Body of pancreas (tissue), 4 donors: ENCODE data around the gene PHPT1. TPM values are rescaled to one million over a fixed set of nuclear protein-coding genes. Genes with fewer than 3 reads are reported as not detected.

ENCODE experiments used
- ATAC-seq: fragments of 150-250 bp; one replicate; pipeline ENCODE4 v1.9.1; 2016
- DNase-seq, 4 donors: peaks; one replicate each; pipeline ENCODE4 v3.0.0-alpha.2; 2019
- H3K27ac ChIP-seq, 4 donors: fragments of 200-600 bp; sonication (generic); 1 replicate in 3 of 4; 2 replicates in 1 of 4; pipeline versions ENCODE4 v1.5.1 to v1.6.1; 2016 to 2019; ENCODE audit warnings: mild to moderate bottlenecking in 1 of 4, mixed read lengths in 1 of 4, moderate library complexity in 1 of 4
- H3K27me3 ChIP-seq, 2 donors: fragments of 200-600 bp; sonication (generic); one replicate each; pipeline ENCODE4 v1.6.0; 2016; ENCODE audit warnings: mild to moderate bottlenecking in 1 of 2
- H3K36me3 ChIP-seq, 2 donors: fragments of 200-600 bp; sonication (generic); replicated peaks in 1 of 2; 2 replicates each; pipeline ENCODE4 v1.5.1; 2016; ENCODE audit warnings: low read depth in 2 of 2; ENCODE audit not compliant: insufficient read depth in 1 of 2
- H3K4me1 ChIP-seq: fragments of 200-600 bp; sonication (generic); one replicate; pipeline ENCODE4 v1.6.0; 2016
- H3K4me3 ChIP-seq, 2 donors: fragments of 200-600 bp; sonication (generic); 1 replicate in 1 of 2; 2 replicates in 1 of 2; pipeline ENCODE4 v1.5.1; 2016 to 2019
- H3K9me3 ChIP-seq, 3 donors: fragments of 200-600 bp; sonication (generic); 1 replicate in 2 of 3; 2 replicates in 1 of 3; pipeline ENCODE4 v1.5.1; 2016
- CTCF ChIP-seq, 7 experiments: fragments of 450-650 bp in 4 of 7; fragments of 200-600 bp in 3 of 7; sonication (generic) in 3 of 7; IDR thresholded peaks; one replicate each; pipeline ENCODE4 v1.5.1; 2016 to 2019; ENCODE audit warnings: antibody characterized with exemption in 7 of 7
- POLR2A ChIP-seq, 3 donors: fragments of 450-650 bp; IDR thresholded peaks; one replicate each; pipeline ENCODE4 v1.6.1; 2016; ENCODE audit warnings: antibody characterized with exemption in 3 of 3, mild to moderate bottlenecking in 2 of 3
- WGBS, 2 donors: methylation state at CpG; one replicate each; pipeline ENCODE4 v1.1.5; 2017; 5-methylcytosine and 5-hydroxymethylcytosine counted together
- intact Hi-C: fragments of 100-400 bp; cut with DNase I; formaldehyde crosslinking; loops from one replicate; pipeline ENCODE4 v1.15.1; 2023
- total RNA-seq, 2 donors: library from RNA; depleted of rRNA; stranded (reverse); fragments of >200 nt; gene quantifications; one replicate each; pipeline ENCODE4 v1.1.0, GENCODE V29; 2016

PHPT1 gene
- total RNA-seq, 2 donors from 2014 or later: 60.6 to 65.6 TPM

GRCh38 chr9:136845465-136846260, 3.5 kb upstream of the PHPT1 start:
- no peak for ATAC-seq
- Histone ChIP-seq H3K4me1 (peaks cover 59% of the 10 kb centered on the region), H3K9me3 (no peaks in the 10 kb centered on the region), H3K27ac (no peak overlapping the region), H3K36me3 (no peaks in the 10 kb centered on the region), H3K27me3 (no peaks in the 10 kb centered on the region), H3K4me3 (no peak overlapping the region)
- DNase-seq: no peak
- intact Hi-C loops: no loop called here
- no peak for TF ChIP-seq POLR2A (IDR thresholded peaks at IDR 0.05)
- TF ChIP-seq CTCF (IDR thresholded peaks at IDR 0.05): no peak
- WGBS, 2 donors: 60 to 81% methylated on average over 19 to 71 of the region's 102 CpGs

- WGBS, 2 donors: 33 to 80% methylated on average over 49 to 58 of the region's 98 CpGs
- intact Hi-C loops: no loop called here
- H3K9me3 ChIP-seq: no peaks in the 10 kb centered on the region
- H3K36me3 ChIP-seq: no peaks in the 10 kb centered on the region
- no peak for DNase-seq
- no peak for ATAC-seq
- no peaks in the 10 kb centered on the region for H3K27me3 ChIP-seq
- no peak overlapping the region for H3K27ac ChIP-seq
- no peak overlapping the region for H3K4me3 ChIP-seq
- TF ChIP-seq CTCF (IDR thresholded peaks at IDR 0.05): no peak
- no peak for TF ChIP-seq POLR2A (IDR thresholded peaks at IDR 0.05)
- peaks cover 59% of the 10 kb centered on the region for H3K4me1 ChIP-seq
Observed at GRCh38 chr9:136846376-136847087, 2.7 kb upstream of the PHPT1 start.

- intact Hi-C loops: no loop called here
- no peaks in the 10 kb centered on the region for H3K27me3 ChIP-seq
- DNase-seq (peak; percentile 38 to 57 (median 50)), ATAC-seq (no peak)
- H3K36me3 ChIP-seq: no peaks in the 10 kb centered on the region
- H3K9me3 ChIP-seq: no peaks in the 10 kb centered on the region
- H3K27ac ChIP-seq: peak overlapping the region; percentile 84 to 91 (median 89)
- WGBS, 2 donors: 21 to 54% methylated on average over 13 to 59 of the region's 75 CpGs
- peak overlapping the region in 1 of 2 donors; percentile 72 for H3K4me3 ChIP-seq
- TF ChIP-seq CTCF (IDR thresholded peaks at IDR 0.05) (no peak), POLR2A (IDR thresholded peaks at IDR 0.05) (no peak)
- peaks cover 59% of the 10 kb centered on the region for H3K4me1 ChIP-seq
Observed at GRCh38 chr9:136847088-136847825, 2.0 kb upstream of the PHPT1 start.

- DNase-seq: peak; percentile 91 to 95 (median 94)
- H3K27me3 ChIP-seq: no peaks in the 10 kb centered on the region
- 0% methylated on average over 48 of the region's 48 CpGs; no CpG with 5 or more reads in 1 of the 2 donors for WGBS, 2 donors
- ATAC-seq: peak; percentile 46
- peaks cover 57% of the 10 kb centered on the region for H3K4me1 ChIP-seq
- H3K9me3 ChIP-seq: no peaks in the 10 kb centered on the region
- H3K4me3 ChIP-seq: peak overlapping the region; percentile 40 to 72
- intact Hi-C loops: no loop called here
- TF ChIP-seq POLR2A (IDR thresholded peaks at IDR 0.05) (peak; percentile 81 to 91 (median 87)), CTCF (IDR thresholded peaks at IDR 0.05) (peak in 3 of 7 experiments; percentile 2 to 13 (median 9))
- peak overlapping the region; percentile 84 to 91 (median 89) for H3K27ac ChIP-seq
- no peaks in the 10 kb centered on the region for H3K36me3 ChIP-seq
Observed at GRCh38 chr9:136847826-136848392, 1.3 kb upstream of the PHPT1 start.
